Activated naive CD4-positive, alpha-beta T cell treated with anti-CD3 and anti-CD28 coated beads, Interleukin-2, amount 10 ng/mL, durations not matched to agents 7 days and 5 days (primary cell): ENCODE data around the gene SSRP1.

ENCODE experiments used
- CTCF ChIA-PET: fragments of 350-600 bp; sonication (Branson Sonifier 250); formaldehyde crosslinking; loops from one replicate; lab custom pipeline; 2021; ENCODE audit warnings: antibody characterized with exemption; lab: Charles Lee
- DNase-seq: peaks from one replicate; pipeline ENCODE4 v3.0.0-alpha.2; 2020
- H3K27ac Mint-ChIP-seq: one replicate; pipeline ENCODE4 v1.8.0; 2021; ENCODE audit warnings: mild to moderate bottlenecking, moderate library complexity, mixed read lengths
- H3K27me3 Mint-ChIP-seq: one replicate; pipeline ENCODE4 v1.8.0; 2021; ENCODE audit warnings: mild to moderate bottlenecking, mixed read lengths
- H3K36me3 Mint-ChIP-seq: one replicate; pipeline ENCODE4 v1.8.0; 2021; ENCODE audit warnings: mixed read lengths
- H3K4me1 Mint-ChIP-seq: one replicate; pipeline ENCODE4 v1.8.0; 2021; ENCODE audit warnings: mixed read lengths
- H3K4me3 Mint-ChIP-seq: one replicate; pipeline ENCODE4 v1.8.0; 2021; ENCODE audit warnings: mild to moderate bottlenecking, moderate library complexity, mixed read lengths
- H3K9me3 Mint-ChIP-seq: one replicate; pipeline ENCODE4 v1.8.0; 2021; ENCODE audit warnings: mixed read lengths

The SSRP1 gene

DNA sequence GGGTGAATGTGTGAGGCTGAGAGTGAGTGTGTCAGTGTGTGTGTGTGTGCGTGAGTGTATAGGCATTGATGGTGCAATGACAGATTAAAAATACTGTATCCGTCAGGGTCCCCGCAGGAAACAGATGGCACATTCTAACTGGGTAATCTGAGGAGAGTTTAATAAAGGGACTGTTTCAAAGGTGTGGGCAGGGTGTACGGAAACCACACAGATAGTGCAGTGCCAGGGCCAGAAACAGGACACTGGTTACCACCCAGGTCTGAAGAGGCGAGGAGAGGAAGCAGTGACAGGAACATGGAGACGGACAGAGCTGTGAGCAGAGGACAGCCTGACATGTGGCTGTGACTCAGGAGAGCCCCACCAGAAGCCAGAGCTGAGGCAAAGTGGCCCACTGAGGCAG lies 19.0 kb upstream of the SSRP1 start:
- Mint-ChIP-seq H3K4me1 (no peaks in the 10 kb centered on the region), H3K36me3 (no peaks in the 10 kb centered on the region), H3K4me3 (no peak overlapping the region), H3K27me3 (peaks cover 49% of the 10 kb centered on the region), H3K9me3 (peaks cover 2% of the 10 kb centered on the region), H3K27ac (no peak overlapping the region)
- no peak for DNase-seq
- CTCF ChIA-PET: no interaction called here

DNA sequence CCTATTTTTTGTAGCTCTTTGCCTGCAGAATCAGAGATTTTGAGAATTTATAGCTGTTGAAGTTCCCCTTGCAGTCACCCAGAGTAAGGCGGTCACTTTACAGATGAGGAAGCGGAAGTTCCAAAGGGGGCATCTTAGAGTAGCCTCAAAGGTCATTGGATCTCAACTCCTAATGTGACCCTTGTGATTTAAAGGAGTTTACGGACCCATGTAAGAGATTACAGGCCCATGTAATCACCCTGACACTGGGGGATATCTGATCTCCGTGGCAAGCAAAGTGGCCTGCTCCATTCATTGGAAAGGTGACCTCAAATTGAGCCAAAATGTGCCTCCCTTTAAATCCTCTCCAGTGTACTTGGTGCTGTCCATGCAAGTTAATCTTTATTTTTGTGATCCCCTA lies 18.2 kb upstream of the SSRP1 start:
- Mint-ChIP-seq H3K9me3 (peaks cover 2% of the 10 kb centered on the region), H3K27ac (no peak overlapping the region), H3K4me3 (no peak overlapping the region), H3K4me1 (no peaks in the 10 kb centered on the region), H3K36me3 (no peaks in the 10 kb centered on the region), H3K27me3 (peaks cover 50% of the 10 kb centered on the region)
- CTCF ChIA-PET: no interaction called here
- DNase-seq: no peak

DNA sequence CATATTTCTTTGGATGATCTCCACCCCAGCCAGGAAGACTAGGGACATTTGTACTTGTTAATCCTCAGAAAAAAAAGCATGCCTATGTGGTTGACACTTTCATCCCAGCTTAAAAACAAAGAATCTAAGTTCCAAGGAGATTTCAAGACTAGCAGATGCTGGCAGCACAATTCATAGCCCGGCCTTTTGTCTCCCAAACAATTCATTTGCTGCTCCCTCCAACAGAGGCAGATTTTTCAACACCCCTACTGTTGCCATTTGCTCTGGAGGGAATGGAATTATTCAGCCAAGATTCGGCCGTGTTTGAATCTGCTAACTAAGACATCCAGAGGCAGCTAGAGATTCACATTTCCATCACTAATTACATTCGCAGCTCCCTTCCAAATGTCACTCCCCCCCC lies 17.8 kb upstream of the SSRP1 start:
- no peak overlapping the region for H3K4me3 Mint-ChIP-seq
- H3K27ac Mint-ChIP-seq: no peak overlapping the region
- no peaks in the 10 kb centered on the region for H3K4me1 Mint-ChIP-seq
- peaks cover 52% of the 10 kb centered on the region for H3K27me3 Mint-ChIP-seq
- no peaks in the 10 kb centered on the region for H3K36me3 Mint-ChIP-seq
- H3K9me3 Mint-ChIP-seq: peaks cover 2% of the 10 kb centered on the region
- DNase-seq: no peak
- CTCF ChIA-PET: interaction anchor here (1.0 kb wide), 1 partner anchor 14 kb away, joined by 5 read pairs; no protein-coding TSS in a partner anchor

DNA sequence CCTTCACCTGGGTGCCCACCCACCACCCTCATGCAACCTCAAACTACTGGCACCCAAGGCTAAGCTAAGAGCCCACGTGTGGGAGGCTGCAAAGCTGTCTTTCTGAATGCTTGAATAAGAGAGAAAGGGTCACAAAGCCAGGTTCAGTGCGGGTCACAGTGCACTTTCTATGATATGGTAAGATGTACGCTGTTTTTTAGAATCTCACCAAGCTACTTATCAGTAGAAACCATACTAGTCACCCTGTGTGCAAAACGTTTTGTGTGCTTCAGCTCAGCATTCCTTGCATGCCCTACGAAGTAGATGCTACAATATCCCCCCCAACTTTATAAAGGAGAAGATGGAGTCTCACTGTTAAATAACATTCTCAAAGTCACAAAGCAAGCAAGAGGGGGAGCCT lies 17.3 kb upstream of the SSRP1 start:
- no peaks in the 10 kb centered on the region for H3K36me3 Mint-ChIP-seq
- H3K4me1 Mint-ChIP-seq: no peaks in the 10 kb centered on the region
- H3K27me3 Mint-ChIP-seq: peaks cover 56% of the 10 kb centered on the region
- no peak overlapping the region for H3K4me3 Mint-ChIP-seq
- peaks cover 2% of the 10 kb centered on the region for H3K9me3 Mint-ChIP-seq
- H3K27ac Mint-ChIP-seq: no peak overlapping the region
- CTCF ChIA-PET: interaction anchor here (1.0 to 1.4 kb wide), 3 partner anchors 14 to 292 kb away, joined by 3 to 5 read pairs (median 3); no protein-coding TSS in a partner anchor
- DNase-seq: no peak

DNA sequence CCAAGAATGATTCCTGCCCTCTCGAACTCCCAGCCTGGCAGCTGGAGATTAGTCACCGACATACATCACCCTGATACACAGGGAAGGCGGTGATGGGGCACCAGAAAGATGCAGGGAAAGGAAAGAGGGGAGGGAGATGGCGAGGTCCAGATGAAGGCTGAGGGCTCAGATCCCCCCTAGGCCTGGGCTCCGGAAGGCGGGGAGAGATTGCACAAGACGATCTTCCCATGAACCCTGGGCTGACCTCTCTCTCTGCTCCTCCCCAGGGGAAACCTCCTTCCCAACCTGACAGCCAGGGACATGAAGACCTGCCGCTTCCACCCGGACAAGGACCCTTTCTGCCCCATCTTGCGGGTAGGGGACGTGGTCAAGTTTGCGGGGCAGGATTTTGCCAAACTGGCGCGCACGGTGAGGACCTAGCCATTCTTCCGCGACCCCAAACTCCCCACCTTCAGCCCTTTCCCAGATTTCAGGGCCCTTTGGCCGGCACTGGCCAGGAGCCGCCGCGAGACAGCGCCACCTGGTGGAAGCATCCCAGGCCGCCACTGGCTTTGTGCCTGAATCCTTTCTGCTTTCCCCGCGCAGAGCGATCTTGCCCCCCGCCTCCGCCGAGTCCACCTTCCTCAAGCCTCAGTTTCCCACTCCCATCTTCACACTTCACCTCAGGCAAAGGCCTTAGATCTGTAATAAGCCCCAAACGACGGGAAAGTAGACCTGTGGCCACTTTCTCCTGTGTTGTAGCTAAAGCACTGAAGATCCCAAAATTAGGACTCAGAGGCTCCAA lies 14.0 kb upstream of the SSRP1 start:
- peaks cover 2% of the 10 kb centered on the region for H3K9me3 Mint-ChIP-seq
- no peak overlapping the region for H3K27ac Mint-ChIP-seq
- H3K4me1 Mint-ChIP-seq: no peaks in the 10 kb centered on the region
- no peaks in the 10 kb centered on the region for H3K36me3 Mint-ChIP-seq
- H3K4me3 Mint-ChIP-seq: no peak overlapping the region
- CTCF ChIA-PET: interaction anchor here (0.7 to 2.0 kb wide), 9 partner anchors 10 to 168 kb away, joined by 3 to 9 read pairs (median 4); no protein-coding TSS in a partner anchor
- DNase-seq: peak; percentile 71
- peaks cover 57% of the 10 kb centered on the region for H3K27me3 Mint-ChIP-seq

DNA sequence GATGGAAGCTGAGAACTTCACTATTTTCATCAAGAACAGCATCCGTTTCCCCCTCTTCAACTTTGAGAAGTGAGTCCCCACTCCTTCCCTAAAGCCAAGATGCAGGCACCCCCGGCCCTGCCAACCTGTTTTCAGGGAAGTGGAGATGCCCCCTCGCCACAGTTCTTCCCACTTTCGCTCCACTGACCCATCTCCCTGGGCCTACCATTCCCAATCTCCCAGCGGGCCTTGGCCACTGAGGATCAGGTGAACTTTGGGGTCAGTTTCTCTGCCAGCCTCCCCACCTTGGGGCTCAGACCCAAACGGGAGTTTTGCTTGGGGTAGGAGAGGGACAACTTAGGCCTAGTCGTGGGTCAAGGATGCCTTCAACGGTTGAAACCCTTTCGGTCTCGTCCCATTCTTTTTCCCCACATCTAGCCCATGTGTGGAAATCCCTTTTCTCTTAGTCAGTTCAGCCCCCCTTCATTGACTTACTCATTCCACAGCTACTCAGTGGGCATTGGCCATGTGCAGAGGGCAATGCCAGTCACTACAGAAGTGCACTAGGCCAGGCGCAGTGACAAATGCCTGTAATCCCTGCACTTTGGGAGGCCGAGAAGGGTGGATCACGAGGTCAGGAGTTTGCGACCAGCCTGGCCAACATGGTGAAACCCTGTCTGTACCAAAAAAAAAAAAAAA lies 13.1 kb upstream of the SSRP1 start:
- CTCF ChIA-PET: interaction anchor here (0.7 to 4.2 kb wide), 11 partner anchors 8 to 169 kb away, joined by 3 to 22 read pairs (median 4); no protein-coding TSS in a partner anchor
- H3K27me3 Mint-ChIP-seq: peaks cover 55% of the 10 kb centered on the region
- H3K27ac Mint-ChIP-seq: peak overlapping the region; percentile 42

DNA sequence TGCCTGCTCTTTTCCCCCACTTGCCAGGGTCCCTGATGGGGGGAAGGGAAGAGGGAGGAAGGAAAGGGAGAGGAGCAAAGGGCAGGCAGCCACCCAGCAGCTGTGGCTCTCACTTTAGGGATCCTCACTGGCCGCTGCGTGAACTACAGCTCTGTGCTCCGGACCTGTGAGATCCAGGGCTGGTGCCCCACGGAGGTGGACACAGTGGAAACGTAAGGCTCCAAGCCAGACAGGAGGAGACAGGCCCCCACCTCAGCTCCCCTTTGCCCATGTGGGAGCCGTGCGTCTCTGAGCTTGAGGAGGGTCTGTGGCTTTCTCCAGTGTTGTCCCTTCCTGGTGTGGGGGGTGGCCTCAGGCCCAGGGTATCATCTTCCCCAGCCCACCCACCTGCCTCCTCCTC lies 12.4 kb upstream of the SSRP1 start:
- H3K36me3 Mint-ChIP-seq: no peaks in the 10 kb centered on the region
- no peaks in the 10 kb centered on the region for H3K4me1 Mint-ChIP-seq
- DNase-seq: no peak
- peaks cover 2% of the 10 kb centered on the region for H3K9me3 Mint-ChIP-seq
- peaks cover 47% of the 10 kb centered on the region for H3K27me3 Mint-ChIP-seq
- CTCF ChIA-PET: interaction anchor here (1.1 to 4.2 kb wide), 8 partner anchors 9 to 170 kb away, joined by 3 to 22 read pairs (median 5); no protein-coding TSS in a partner anchor
- H3K27ac Mint-ChIP-seq: no peak overlapping the region
- no peak overlapping the region for H3K4me3 Mint-ChIP-seq

More for the DNA sequence above, 13.1 kb upstream of the SSRP1 start:
- no peaks in the 10 kb centered on the region for H3K4me1 Mint-ChIP-seq
- DNase-seq: no peak
- H3K9me3 Mint-ChIP-seq: peaks cover 2% of the 10 kb centered on the region
- no peaks in the 10 kb centered on the region for H3K36me3 Mint-ChIP-seq
- H3K4me3 Mint-ChIP-seq: no peak overlapping the region

DNA sequence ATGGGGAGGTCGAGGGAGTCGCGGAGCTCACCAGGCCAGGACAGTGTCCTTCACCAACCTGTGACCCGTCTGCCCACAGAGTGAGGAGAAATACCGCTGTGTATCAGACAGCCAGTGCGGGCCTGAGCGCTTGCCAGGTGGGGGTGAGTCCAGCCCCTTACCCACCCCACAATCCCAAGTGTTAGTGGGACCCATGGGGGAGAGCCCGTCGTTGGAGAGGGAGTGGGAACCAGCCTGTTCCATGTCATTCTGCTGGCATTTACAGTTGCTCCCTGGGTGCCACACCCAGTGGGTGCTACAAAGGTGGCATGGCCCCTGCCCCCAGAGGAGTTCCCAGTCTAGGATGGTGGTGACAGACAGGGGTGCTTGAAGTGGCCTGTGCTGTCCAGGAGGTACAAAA lies 11.6 kb upstream of the SSRP1 start:
- no peak for DNase-seq
- no peak overlapping the region for H3K27ac Mint-ChIP-seq
- no peak overlapping the region for H3K4me3 Mint-ChIP-seq
- CTCF ChIA-PET: interaction anchor here (1.1 to 4.2 kb wide), 8 partner anchors 10 to 294 kb away, joined by 3 to 25 read pairs (median 9); no protein-coding TSS in a partner anchor
- H3K36me3 Mint-ChIP-seq: no peaks in the 10 kb centered on the region
- peaks cover 2% of the 10 kb centered on the region for H3K9me3 Mint-ChIP-seq
- no peaks in the 10 kb centered on the region for H3K4me1 Mint-ChIP-seq
- peaks cover 41% of the 10 kb centered on the region for H3K27me3 Mint-ChIP-seq

DNA sequence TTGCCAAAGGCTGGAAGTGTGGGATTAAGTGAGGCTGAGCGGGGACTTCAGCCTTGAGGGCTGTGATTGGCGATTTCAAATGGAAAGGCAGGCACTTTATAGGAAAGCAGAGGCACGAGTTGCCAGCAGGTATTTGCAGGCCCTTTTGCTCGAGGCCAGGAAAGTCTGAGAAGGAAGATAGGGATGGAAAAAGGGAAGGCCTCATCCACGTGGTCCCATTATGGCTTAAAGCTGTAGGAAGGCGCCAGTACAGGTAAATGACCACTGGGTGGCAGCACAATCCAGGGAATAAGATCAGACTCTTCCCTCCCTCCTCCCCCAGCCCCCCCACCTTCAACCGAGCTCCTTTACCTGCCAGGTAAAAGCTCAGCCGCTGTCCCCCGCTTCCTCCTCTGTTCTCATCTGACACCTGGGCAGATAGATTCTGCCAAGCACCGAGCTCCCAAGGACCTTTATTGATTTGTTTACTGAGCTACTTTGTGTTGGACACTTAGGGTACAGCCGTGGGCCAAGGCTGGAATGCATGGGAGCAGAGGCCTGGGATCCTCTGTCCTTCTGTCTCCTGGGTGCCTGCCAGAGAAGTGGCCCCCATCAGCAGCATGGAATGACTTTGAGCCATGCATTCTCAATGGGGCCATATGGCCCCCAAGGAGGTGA lies 10.0 kb upstream of the SSRP1 start:
- CTCF ChIA-PET: interaction anchor here (0.8 to 4.2 kb wide), 24 partner anchors 9 to 295 kb away, joined by 3 to 25 read pairs (median 6); partner anchors contain the start of genes RTN4RL2, SLC43A3 and TNKS1BP1
- no peaks in the 10 kb centered on the region for H3K4me1 Mint-ChIP-seq
- peaks cover 53% of the 10 kb centered on the region for H3K27me3 Mint-ChIP-seq
- H3K36me3 Mint-ChIP-seq: no peaks in the 10 kb centered on the region
- H3K27ac Mint-ChIP-seq: no peak overlapping the region
- H3K4me3 Mint-ChIP-seq: no peak overlapping the region
- no peaks in the 10 kb centered on the region for H3K9me3 Mint-ChIP-seq
- DNase-seq: peak; percentile 78

DNA sequence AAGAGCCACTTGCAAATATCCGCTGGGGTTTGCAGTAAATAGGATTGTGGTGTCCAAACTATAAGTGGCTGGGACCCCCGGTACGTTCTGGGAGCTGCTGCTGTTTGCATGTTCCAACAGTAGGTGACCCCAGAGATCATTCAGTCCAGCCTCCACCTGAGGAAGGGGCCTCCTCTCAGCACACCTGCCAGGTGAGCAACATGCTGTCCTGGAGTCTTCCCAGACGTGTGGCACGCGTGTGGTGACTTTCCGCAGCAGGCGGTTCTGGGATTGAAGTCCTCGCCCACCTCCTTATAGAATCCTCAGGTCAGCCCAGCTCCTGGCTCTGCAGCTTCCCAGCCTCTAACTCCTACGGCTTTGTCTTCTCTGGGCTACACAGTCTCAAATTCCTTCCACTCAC lies 9.1 kb upstream of the SSRP1 start:
- CTCF ChIA-PET: interaction anchor here (0.8 to 4.2 kb wide), 7 partner anchors 19 to 139 kb away, joined by 3 to 22 read pairs (median 7); partner anchors contain the start of gene TNKS1BP1
- no peaks in the 10 kb centered on the region for H3K4me1 Mint-ChIP-seq
- no peak overlapping the region for H3K4me3 Mint-ChIP-seq
- no peaks in the 10 kb centered on the region for H3K9me3 Mint-ChIP-seq
- DNase-seq: no peak
- H3K27ac Mint-ChIP-seq: no peak overlapping the region
- H3K36me3 Mint-ChIP-seq: no peaks in the 10 kb centered on the region
- H3K27me3 Mint-ChIP-seq: peaks cover 54% of the 10 kb centered on the region

DNA sequence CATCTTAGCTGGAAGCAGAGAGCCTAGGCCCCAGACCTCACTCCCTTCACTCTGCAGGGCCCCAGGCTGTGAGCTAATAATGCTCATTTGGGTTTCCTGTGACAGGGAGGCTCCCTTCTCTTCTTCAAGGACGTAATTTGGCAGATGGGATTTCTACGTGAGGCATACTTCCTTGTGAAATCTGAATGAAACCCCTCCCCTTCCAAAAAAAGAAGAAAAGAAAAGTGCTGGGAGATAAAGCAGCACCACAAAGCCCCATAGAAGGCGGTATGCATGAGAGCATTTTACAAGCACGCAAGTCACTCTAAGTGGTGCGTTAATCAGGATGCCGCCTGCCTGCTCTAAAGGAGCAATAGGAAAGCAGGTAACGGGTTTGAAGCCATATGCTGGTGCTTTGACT lies 8.1 kb upstream of the SSRP1 start:
- H3K4me1 Mint-ChIP-seq: no peaks in the 10 kb centered on the region
- DNase-seq: no peak
- H3K36me3 Mint-ChIP-seq: no peaks in the 10 kb centered on the region
- H3K27me3 Mint-ChIP-seq: peaks cover 56% of the 10 kb centered on the region
- H3K4me3 Mint-ChIP-seq: no peak overlapping the region
- no peak overlapping the region for H3K27ac Mint-ChIP-seq
- CTCF ChIA-PET: interaction anchor here (0.7 to 2.0 kb wide), 5 partner anchors 114 to 301 kb away, joined by 3 to 8 read pairs (median 4); no protein-coding TSS in a partner anchor
- no peaks in the 10 kb centered on the region for H3K9me3 Mint-ChIP-seq

DNA sequence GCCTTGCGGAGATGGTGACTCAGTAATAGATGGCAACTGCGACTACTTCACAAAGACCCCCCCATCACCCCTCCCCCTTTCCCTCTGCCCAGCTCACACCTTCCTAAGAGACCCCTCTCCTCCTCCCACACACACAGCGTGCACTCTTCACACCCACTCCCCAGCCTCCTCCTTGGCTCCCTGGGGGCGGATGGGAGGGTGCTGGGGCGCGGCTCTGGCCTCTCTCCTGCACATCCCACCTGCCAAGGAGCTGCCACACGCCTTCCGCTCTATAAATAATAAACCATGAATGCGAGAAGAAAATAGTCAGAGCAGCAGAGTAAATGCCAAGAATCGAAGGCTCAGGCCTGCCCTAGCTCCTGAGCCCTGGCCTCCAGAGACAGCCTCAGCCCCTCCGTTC lies 7.0 kb upstream of the SSRP1 start:
- no peak overlapping the region for H3K27ac Mint-ChIP-seq
- peaks cover 56% of the 10 kb centered on the region for H3K27me3 Mint-ChIP-seq
- H3K4me1 Mint-ChIP-seq: no peaks in the 10 kb centered on the region
- CTCF ChIA-PET: interaction anchor here (0.6 to 2.0 kb wide), 6 partner anchors 114 to 472 kb away, joined by 3 to 8 read pairs (median 4); no protein-coding TSS in a partner anchor
- no peak for DNase-seq
- H3K4me3 Mint-ChIP-seq: no peak overlapping the region
- H3K9me3 Mint-ChIP-seq: no peaks in the 10 kb centered on the region
- H3K36me3 Mint-ChIP-seq: no peaks in the 10 kb centered on the region

DNA sequence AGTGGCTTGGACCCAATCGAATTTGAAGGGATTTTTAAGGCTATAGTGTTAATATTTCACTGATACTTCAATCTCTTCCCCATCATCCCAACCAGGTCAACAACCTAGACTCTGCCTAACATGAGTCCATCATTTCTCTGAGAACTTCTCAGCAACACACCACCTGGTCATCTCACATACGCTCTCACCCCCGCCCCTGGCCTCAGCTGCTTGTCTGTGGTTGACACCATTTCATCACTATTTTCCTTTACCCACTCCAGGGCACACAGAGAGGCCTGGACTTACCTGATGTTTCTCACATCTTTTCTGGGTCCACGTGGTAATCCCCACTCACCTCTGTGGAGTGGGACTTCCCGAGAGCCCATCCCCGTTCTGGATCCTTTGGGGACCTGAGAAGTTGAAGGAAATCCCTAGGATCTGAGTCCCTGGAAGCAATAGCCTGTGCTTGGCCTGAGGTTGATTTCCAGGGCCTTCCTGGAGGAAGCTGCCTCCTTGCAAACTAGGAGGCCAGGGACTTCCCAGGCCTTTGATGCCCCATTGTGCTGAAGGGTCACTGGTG lies 5.6 kb upstream of the SSRP1 start:
- peaks cover 7% of the 10 kb centered on the region for H3K4me1 Mint-ChIP-seq
- H3K9me3 Mint-ChIP-seq: no peaks in the 10 kb centered on the region
- no peak overlapping the region for H3K27ac Mint-ChIP-seq
- CTCF ChIA-PET: no interaction called here
- no peak overlapping the region for H3K4me3 Mint-ChIP-seq
- no peak for DNase-seq
- peaks cover 43% of the 10 kb centered on the region for H3K27me3 Mint-ChIP-seq
- no peaks in the 10 kb centered on the region for H3K36me3 Mint-ChIP-seq
